Body of pancreas (tissue), 4 donors: Measurements from ENCODE around the gene ACAP3.

Source experiments
- POLR2A ChIP-seq, 3 donors: fragments of 450-650 bp; IDR thresholded peaks; one replicate each; pipeline ENCODE4 v1.6.1; 2016; ENCODE audit warnings: antibody characterized with exemption in 3 of 3, mild to moderate bottlenecking in 2 of 3
- TF ChIP-seq, protein P1 (sequence below), 7 experiments: fragments of 450-650 bp in 4 of 7; fragments of 200-600 bp in 3 of 7; sonication (generic) in 3 of 7; IDR thresholded peaks; one replicate each; pipeline ENCODE4 v1.5.1; 2016 to 2019; ENCODE audit warnings: antibody characterized with exemption in 7 of 7

DNA sequence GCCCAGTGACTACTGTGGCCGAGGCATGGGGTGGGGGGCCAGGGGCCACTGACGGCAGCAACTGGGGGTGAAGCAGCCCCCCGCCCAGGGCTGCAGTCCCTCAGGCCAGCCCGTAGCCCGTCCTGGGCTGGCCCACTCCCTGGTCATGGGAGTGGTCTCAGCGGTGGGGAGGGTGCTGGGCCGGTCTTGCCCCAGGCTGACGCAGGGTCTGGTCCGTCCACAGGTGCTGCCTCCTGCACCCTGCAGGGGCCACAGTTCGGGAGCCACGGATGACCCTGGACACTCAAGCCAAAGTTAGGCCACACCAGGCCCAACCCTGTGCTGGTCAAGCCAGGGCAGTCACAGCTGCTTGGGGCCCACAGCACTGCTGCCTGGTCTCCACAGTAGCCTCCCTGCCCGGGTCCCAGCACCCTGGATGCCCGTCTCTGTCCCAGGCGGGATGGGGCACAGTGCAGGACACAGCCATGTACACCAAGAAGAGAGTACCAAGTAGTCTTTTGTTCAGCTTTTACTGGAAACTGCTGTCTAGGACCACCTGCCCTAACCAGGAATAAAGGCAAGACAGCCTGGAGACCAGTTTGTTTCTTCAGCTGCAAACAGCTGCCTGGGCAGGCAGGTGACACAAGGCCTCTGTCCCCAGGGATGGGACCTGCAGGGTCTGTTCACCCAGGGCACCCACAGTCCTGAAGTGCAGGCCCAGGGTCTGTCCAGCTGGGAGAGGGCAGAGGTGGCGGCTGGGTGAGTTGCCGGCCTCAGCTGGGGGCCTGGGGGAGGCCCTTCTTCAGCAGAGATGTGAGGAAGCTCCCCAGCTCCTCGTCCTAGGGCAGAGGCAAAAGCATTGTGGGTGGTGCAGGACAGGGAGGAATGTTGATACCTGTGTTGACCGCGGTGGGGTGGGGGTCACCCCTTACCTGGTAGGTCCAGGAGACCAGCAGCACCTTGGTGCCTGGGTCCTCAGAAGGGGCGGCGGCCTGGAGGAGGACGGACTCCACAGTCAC is 3.7 kb upstream of the ACAP3 start:
- TF ChIP-seq, protein P1, sequence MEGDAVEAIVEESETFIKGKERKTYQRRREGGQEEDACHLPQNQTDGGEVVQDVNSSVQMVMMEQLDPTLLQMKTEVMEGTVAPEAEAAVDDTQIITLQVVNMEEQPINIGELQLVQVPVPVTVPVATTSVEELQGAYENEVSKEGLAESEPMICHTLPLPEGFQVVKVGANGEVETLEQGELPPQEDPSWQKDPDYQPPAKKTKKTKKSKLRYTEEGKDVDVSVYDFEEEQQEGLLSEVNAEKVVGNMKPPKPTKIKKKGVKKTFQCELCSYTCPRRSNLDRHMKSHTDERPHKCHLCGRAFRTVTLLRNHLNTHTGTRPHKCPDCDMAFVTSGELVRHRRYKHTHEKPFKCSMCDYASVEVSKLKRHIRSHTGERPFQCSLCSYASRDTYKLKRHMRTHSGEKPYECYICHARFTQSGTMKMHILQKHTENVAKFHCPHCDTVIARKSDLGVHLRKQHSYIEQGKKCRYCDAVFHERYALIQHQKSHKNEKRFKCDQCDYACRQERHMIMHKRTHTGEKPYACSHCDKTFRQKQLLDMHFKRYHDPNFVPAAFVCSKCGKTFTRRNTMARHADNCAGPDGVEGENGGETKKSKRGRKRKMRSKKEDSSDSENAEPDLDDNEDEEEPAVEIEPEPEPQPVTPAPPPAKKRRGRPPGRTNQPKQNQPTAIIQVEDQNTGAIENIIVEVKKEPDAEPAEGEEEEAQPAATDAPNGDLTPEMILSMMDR (IDR thresholded peaks at IDR 0.05), result no peak
- no peak for TF ChIP-seq POLR2A (IDR thresholded peaks at IDR 0.05)
